OCI-LY1 (cell line): ENCODE results near the gene GPR37L1.

Source experiments
- H2AFZ ChIP-seq: fragments of 200-600 bp; sonication (generic), shearing (Covaris generic); 2 replicates; pipeline ENCODE4 v1.6.0; 2014; ENCODE audit warnings: antibody characterized with exemption, mild to moderate bottlenecking, low read length
- H3F3A ChIP-seq: fragments of 200-600 bp; sonication (generic), shearing (Covaris generic); 2 replicates; pipeline ENCODE4 v1.6.0; 2014; ENCODE audit warnings: mild to moderate bottlenecking, antibody characterized with exemption, low read length, moderate library complexity; ENCODE audit not compliant: insufficient read depth
- H3K27ac ChIP-seq: fragments of 200-600 bp; sonication (generic); 2 replicates; pipeline ENCODE4 v1.5.1; 2014; ENCODE audit warnings: low read length, mixed run types, mild to moderate bottlenecking, low read depth; ENCODE audit not compliant: poor library complexity, severe bottlenecking
- H3K27me3 ChIP-seq: fragments of 200-600 bp; sonication (generic); 2 replicates; pipeline ENCODE4 v1.6.0; 2014; ENCODE audit warnings: antibody characterized with exemption, mild to moderate bottlenecking, low read length, moderate library complexity; ENCODE audit not compliant: insufficient read depth
- H3K36me3 ChIP-seq: fragments of 200-600 bp; sonication (generic); 2 replicates; pipeline ENCODE4 v1.6.1; 2014; ENCODE audit warnings: mild to moderate bottlenecking, antibody characterized with exemption, low read length, moderate library complexity, mixed read lengths; ENCODE audit not compliant: insufficient read depth
- H3K4me1 ChIP-seq: fragments of 200-600 bp; sonication (generic); 2 replicates; pipeline ENCODE4 v1.5.1; 2014; ENCODE audit warnings: mild to moderate bottlenecking, low read length, moderate library complexity; ENCODE audit not compliant: insufficient read depth, severe bottlenecking
- H3K4me2 ChIP-seq: fragments of 200-600 bp; sonication (generic), shearing (Covaris generic); 2 replicates; pipeline ENCODE4 v1.6.1; 2014; ENCODE audit warnings: low read length
- H3K4me3 ChIP-seq: fragments of 200-600 bp; sonication (generic); 2 replicates; pipeline ENCODE4 v1.5.1; 2014; ENCODE audit warnings: low read length, low read depth, mild to moderate bottlenecking, mixed read lengths; ENCODE audit not compliant: poor library complexity, severe bottlenecking
- H3K79me2 ChIP-seq: fragments of 200-600 bp; shearing (Covaris generic); 2 replicates; pipeline ENCODE4 v1.6.1; 2016; ENCODE audit warnings: mixed run types, low read length, mixed read lengths; ENCODE audit not compliant: insufficient read depth
- H3K9ac ChIP-seq: fragments of 200-600 bp; sonication (generic), shearing (Covaris generic); 2 replicates; pipeline ENCODE4 v1.6.1; 2014; ENCODE audit warnings: mild to moderate bottlenecking, low read length, mixed read lengths
- H3K9me2 ChIP-seq: fragments of 200-600 bp; sonication (generic), shearing (Covaris generic); 2 replicates; pipeline ENCODE4 v1.6.1; 2014; ENCODE audit warnings: low read depth, mild to moderate bottlenecking, low read length, mixed read lengths
- H3K9me3 ChIP-seq: fragments of 200-600 bp; shearing (Covaris generic); 2 replicates; pipeline ENCODE4 v1.6.1; 2014; ENCODE audit warnings: low read length, mixed read lengths
- H4K20me1 ChIP-seq: fragments of 200-600 bp; sonication (generic), shearing (Covaris generic); 2 replicates; pipeline ENCODE4 v1.6.0; 2016; ENCODE audit warnings: mild to moderate bottlenecking, low read length; ENCODE audit not compliant: insufficient read depth
- EZH2 ChIP-seq: fragments of 200-600 bp; sonication (generic), shearing (Covaris generic); IDR thresholded peaks from 2 replicates; pipeline ENCODE4 v1.8.0; 2017; ENCODE audit warnings: borderline replicate concordance, mixed run types, mild to moderate bottlenecking, antibody characterized with exemption, low read length, moderate library complexity, mixed read lengths
- TF ChIP-seq, protein P1 (sequence below): fragments of 200-600 bp; sonication (generic), shearing (Covaris generic); IDR thresholded peaks from 2 replicates; pipeline ENCODE4 v1.5.1; 2017; ENCODE audit warnings: mild to moderate bottlenecking, antibody characterized with exemption, low read length, moderate library complexity, mixed read lengths

GPR37L1 gene

GRCh38 chr1:202133001-202133400, 10.3 kb downstream of the GPR37L1 start:
- Histone ChIP-seq H3K4me3 (no peak overlapping the region), H3K9me3 (no peaks in the 10 kb centered on the region)

GRCh38 chr1:202133496-202133895, 10.8 kb downstream of the GPR37L1 start:
- no peak overlapping the region for H3K4me2 ChIP-seq
- H3K9me3 ChIP-seq = no peaks in the 10 kb centered on the region
- no peaks in the 10 kb centered on the region for H3K4me1 ChIP-seq
- TF ChIP-seq, protein P1, sequence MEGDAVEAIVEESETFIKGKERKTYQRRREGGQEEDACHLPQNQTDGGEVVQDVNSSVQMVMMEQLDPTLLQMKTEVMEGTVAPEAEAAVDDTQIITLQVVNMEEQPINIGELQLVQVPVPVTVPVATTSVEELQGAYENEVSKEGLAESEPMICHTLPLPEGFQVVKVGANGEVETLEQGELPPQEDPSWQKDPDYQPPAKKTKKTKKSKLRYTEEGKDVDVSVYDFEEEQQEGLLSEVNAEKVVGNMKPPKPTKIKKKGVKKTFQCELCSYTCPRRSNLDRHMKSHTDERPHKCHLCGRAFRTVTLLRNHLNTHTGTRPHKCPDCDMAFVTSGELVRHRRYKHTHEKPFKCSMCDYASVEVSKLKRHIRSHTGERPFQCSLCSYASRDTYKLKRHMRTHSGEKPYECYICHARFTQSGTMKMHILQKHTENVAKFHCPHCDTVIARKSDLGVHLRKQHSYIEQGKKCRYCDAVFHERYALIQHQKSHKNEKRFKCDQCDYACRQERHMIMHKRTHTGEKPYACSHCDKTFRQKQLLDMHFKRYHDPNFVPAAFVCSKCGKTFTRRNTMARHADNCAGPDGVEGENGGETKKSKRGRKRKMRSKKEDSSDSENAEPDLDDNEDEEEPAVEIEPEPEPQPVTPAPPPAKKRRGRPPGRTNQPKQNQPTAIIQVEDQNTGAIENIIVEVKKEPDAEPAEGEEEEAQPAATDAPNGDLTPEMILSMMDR = no peak
- no peak for TF ChIP-seq EZH2
- H3K36me3 ChIP-seq = peaks cover 42% of the 10 kb centered on the region
- no peaks in the 10 kb centered on the region for H3F3A ChIP-seq
- H4K20me1 ChIP-seq = no peaks in the 10 kb centered on the region
- H3K79me2 ChIP-seq = no peaks in the 10 kb centered on the region
- no peaks in the 10 kb centered on the region for H3K27me3 ChIP-seq
- no peaks in the 10 kb centered on the region for H3K9me2 ChIP-seq
- H3K4me3 ChIP-seq = no peak overlapping the region
- H3K27ac ChIP-seq = no peak overlapping the region
- H2AFZ ChIP-seq = no peak overlapping the region
- no peak overlapping the region for H3K9ac ChIP-seq

More at GRCh38 chr1:202133001-202133400, 10.3 kb downstream of the GPR37L1 start:
- Histone ChIP-seq H3K9ac (no peak overlapping the region), H3K27me3 (no peaks in the 10 kb centered on the region), H3K79me2 (no peaks in the 10 kb centered on the region), H3K4me1 (no peaks in the 10 kb centered on the region), H4K20me1 (no peaks in the 10 kb centered on the region), H3K27ac (no peak overlapping the region), H3K9me2 (no peaks in the 10 kb centered on the region), H3K36me3 (peaks cover 42% of the 10 kb centered on the region), H2AFZ (no peak overlapping the region), H3K4me2 (no peak overlapping the region), H3F3A (no peaks in the 10 kb centered on the region)
- no peak for TF ChIP-seq EZH2
- TF ChIP-seq, protein P1 = no peak

- TF ChIP-seq, protein P1 = no peak
- TF ChIP-seq EZH2 = no peak
- Histone ChIP-seq H3K79me2 (no peaks in the 10 kb centered on the region), H3K4me3 (no peak overlapping the region), H3K27ac (no peak overlapping the region), H2AFZ (no peak overlapping the region), H3K9me2 (no peaks in the 10 kb centered on the region), H3K9ac (no peak overlapping the region), H3K9me3 (no peaks in the 10 kb centered on the region), H4K20me1 (no peaks in the 10 kb centered on the region), H3F3A (no peaks in the 10 kb centered on the region), H3K4me1 (no peaks in the 10 kb centered on the region), H3K36me3 (peaks cover 42% of the 10 kb centered on the region), H3K27me3 (no peaks in the 10 kb centered on the region), H3K4me2 (no peak overlapping the region)
Observed at GRCh38 chr1:202133989-202134388, 11.3 kb downstream of the GPR37L1 start.
